Keratinocyte (primary cell): ENCODE data around the gene TTC16. TPM values are rescaled to one million over a fixed set of nuclear protein-coding genes. Genes with fewer than 3 reads are reported as not detected.

Source experiments
- DNase-seq: peaks from one replicate; pipeline ENCODE4 v3.0.0-alpha.2; 2011; ENCODE audit warnings: low read depth, missing footprints, low spot score
- FAIRE-seq: peaks from 2 replicates; lab custom pipeline; 2011; peaks lifted over from hg19 to GRCh38; lab: Jason Lieb, UNC
- H2AFZ ChIP-seq: 2 replicates; pipeline ENCODE4 v1.6.0; 2012; ENCODE audit warnings: low read length, control low read depth, inconsistent platforms; ENCODE audit not compliant: control insufficient read depth
- H3K27ac ChIP-seq: 2 replicates; pipeline ENCODE4 v1.5.1; 2011; ENCODE audit warnings: low read length; ENCODE audit not compliant: control insufficient read depth, insufficient read depth
- H3K27me3 ChIP-seq: 3 replicates; pipeline ENCODE4 v1.6.0; 2011; ENCODE audit warnings: low read length; ENCODE audit not compliant: control insufficient read depth, insufficient read depth; ENCODE audit errors: extremely low read depth
- H3K36me3 ChIP-seq, 2 experiments: 2 replicates in 1 of 2; 3 replicates in 1 of 2; pipeline ENCODE4 v1.5.1; 2011; ENCODE audit warnings: low read length in 2 of 2, mild to moderate bottlenecking in 1 of 2; ENCODE audit not compliant: control insufficient read depth in 2 of 2, insufficient read depth in 2 of 2; ENCODE audit errors: extremely low read depth in 1 of 2
- H3K4me1 ChIP-seq: 3 replicates; pipeline ENCODE4 v1.5.1; 2011; ENCODE audit warnings: low read length; ENCODE audit not compliant: control insufficient read depth, insufficient read depth; ENCODE audit errors: extremely low read depth
- H3K4me2 ChIP-seq: 3 replicates; pipeline ENCODE4 v1.6.0; 2011; ENCODE audit warnings: low read depth, low read length; ENCODE audit not compliant: control insufficient read depth, insufficient read depth; ENCODE audit errors: extremely low read depth
- H3K4me3 ChIP-seq, 3 experiments: fragments of 200-600 bp in 1 of 3; sonication (generic) in 1 of 3; 2 replicates in 2 of 3; 3 replicates in 1 of 3; pipeline ENCODE4 v1.5.1; 2011 to 2016; ENCODE audit warnings: low read length in 3 of 3, mild to moderate bottlenecking in 3 of 3, control low read depth in 2 of 3, inconsistent platforms in 1 of 3, low read depth in 1 of 3, mixed read lengths in 1 of 3, mixed run types in 1 of 3, moderate library complexity in 1 of 3; ENCODE audit not compliant: control insufficient read depth in 2 of 3, insufficient read depth in 2 of 3; ENCODE audit errors: extremely low read depth in 1 of 3
- H3K79me2 ChIP-seq: 2 replicates; pipeline ENCODE4 v1.6.0; 2012; ENCODE audit warnings: low read length; ENCODE audit not compliant: control insufficient read depth, insufficient read depth
- H3K9ac ChIP-seq: 3 replicates; pipeline ENCODE4 v1.6.0; 2011; ENCODE audit warnings: low read length; ENCODE audit not compliant: control insufficient read depth, insufficient read depth; ENCODE audit errors: extremely low read depth
- H3K9me1 ChIP-seq: 3 replicates; pipeline ENCODE4 v1.6.0; 2011; ENCODE audit warnings: low read length; ENCODE audit not compliant: control insufficient read depth, insufficient read depth; ENCODE audit errors: extremely low read depth
- H3K9me3 ChIP-seq: 2 replicates; pipeline ENCODE4 v1.5.1; 2012; ENCODE audit warnings: low read depth, low read length; ENCODE audit not compliant: control insufficient read depth
- H4K20me1 ChIP-seq: 3 replicates; pipeline ENCODE4 v1.6.0; 2011; ENCODE audit warnings: low read length; ENCODE audit not compliant: control insufficient read depth, insufficient read depth; ENCODE audit errors: extremely low read depth
- CTCF ChIP-seq, 3 experiments: IDR thresholded peaks in 1 of 3; conservative IDR thresholded peaks in 1 of 3; optimal IDR thresholded peaks in 1 of 3; 2 replicates in 2 of 3; 3 replicates in 1 of 3; pipeline versions ENCODE3 to v1.5.1; 2011; ENCODE audit warnings: low read length in 3 of 3, mild to moderate bottlenecking in 3 of 3, moderate library complexity in 2 of 3, control low read depth in 1 of 3, inconsistent platforms in 1 of 3; ENCODE audit not compliant: insufficient read depth in 2 of 3; ENCODE audit errors: extremely low read depth in 1 of 3
- EZH2 ChIP-seq: IDR thresholded peaks from one replicate; pipeline ENCODE4 v1.6.1; 2012; ENCODE audit warnings: inconsistent platforms, mild to moderate bottlenecking, low read length, moderate library complexity
- dilution Hi-C: fragments of 300-500 bp; cut with MboI; formaldehyde crosslinking; loops from one replicate; pipeline ENCODE4 v1.7.0; 2020; ENCODE audit warnings: low sequenced_read_pairs; ENCODE audit not compliant: extremely low pct_ligation_motif_present
- polyA plus RNA-seq, 5 experiments: library from polyadenylated mRNA; depleted of rRNA in 3 of 5; stranded (reverse) in 3 of 5; stranded (forward) in 1 of 5; unstranded in 1 of 5; fragments of >200 nt; gene quantifications; 1 replicate in 1 of 5; 2 replicates in 3 of 5; 3 replicates in 1 of 5; pipeline versions ENCODE4 v1.2.1 to v1.2.3, GENCODE V29; 2011 to 2012; ENCODE audit warnings: missing spikeins in 2 of 5, low read depth in 1 of 5, low replicate concordance in 1 of 5

The TTC16 gene
- polyA plus RNA-seq, 1 donor (not counting 4 experiments of a cell fraction or from before 2014, with no cell fraction given) = not detected

DNA sequence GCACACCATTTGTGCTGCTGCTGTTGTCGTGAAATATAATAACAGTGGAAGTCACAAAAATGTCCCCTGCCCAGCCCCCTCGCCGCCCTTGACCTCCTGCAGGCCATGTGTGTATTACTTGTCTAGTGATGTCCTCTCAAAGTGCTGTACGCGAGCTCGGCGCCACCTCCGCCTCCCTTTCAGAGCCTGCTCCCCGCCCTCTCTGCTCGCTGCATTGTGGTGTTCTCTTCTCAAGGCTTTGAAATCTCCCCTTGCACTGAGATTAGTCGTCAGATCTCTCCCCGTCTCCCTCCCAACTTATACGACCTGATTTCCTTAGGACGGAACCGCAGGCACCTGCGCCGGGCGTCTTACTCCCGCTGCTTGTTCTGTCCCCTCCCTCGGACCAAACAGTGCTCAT is 23.8 kb upstream of the TTC16 start:
- Histone ChIP-seq H3K9me1 (no peaks in the 10 kb centered on the region), H3K4me1 (no peaks in the 10 kb centered on the region), H3K4me3 (no peak overlapping the region), H3K36me3 (peaks cover 14% of the 10 kb centered on the region in 2 experiments), H3K27me3 (no peaks in the 10 kb centered on the region), H3K27ac (no peak overlapping the region), H3K9ac (no peak overlapping the region), H3K9me3 (no peaks in the 10 kb centered on the region), H2AFZ (no peak overlapping the region), H4K20me1 (no peaks in the 10 kb centered on the region), H3K79me2 (no peaks in the 10 kb centered on the region), H3K4me2 (no peak overlapping the region)
- TF ChIP-seq CTCF (optimal IDR thresholded peaks at IDR 0.05 in 1 of 3, IDR thresholded peaks at IDR 0.05 in 1 of 3, conservative IDR thresholded peaks at IDR 0.05 in 1 of 3; ENCODE audit: extremely low read depth in 1 of 3, insufficient read depth in 2 of 3, low read length in 3 of 3) (no peak), EZH2 (no peak)
- dilution Hi-C loops = no loop called here
- DNase-seq (no peak), FAIRE-seq (no peak)

GRCh38 chr9:127693143-127693542 is 22.7 kb upstream of the TTC16 start:
- Histone ChIP-seq H3K36me3 (peaks cover 11 to 14% of the 10 kb centered on the region in 2 experiments), H3K9ac (no peak overlapping the region), H2AFZ (no peak overlapping the region), H3K9me1 (no peaks in the 10 kb centered on the region), H3K79me2 (no peaks in the 10 kb centered on the region), H3K27me3 (no peaks in the 10 kb centered on the region), H3K4me3 (no peak overlapping the region), H4K20me1 (no peaks in the 10 kb centered on the region), H3K27ac (no peak overlapping the region), H3K4me1 (no peaks in the 10 kb centered on the region), H3K4me2 (no peak overlapping the region), H3K9me3 (no peaks in the 10 kb centered on the region)
- DNase-seq (no peak), FAIRE-seq (no peak)
- dilution Hi-C loops = no loop called here
- TF ChIP-seq CTCF (optimal IDR thresholded peaks at IDR 0.05 in 1 of 3, IDR thresholded peaks at IDR 0.05 in 1 of 3, conservative IDR thresholded peaks at IDR 0.05 in 1 of 3; ENCODE audit: extremely low read depth in 1 of 3, insufficient read depth in 2 of 3, low read length in 3 of 3) (no peak), EZH2 (no peak)
